ENCODE data around the gene MOGAT1. TPM values are rescaled to one million over a fixed set of nuclear protein-coding genes. Genes with fewer than 3 reads are reported as not detected.

The MOGAT1 gene
- total RNA-seq, 1 donor from 2014 or later: 0.44 TPM

- no peak for TF ChIP-seq CTCF (IDR thresholded peaks at IDR 0.05; ENCODE audit: borderline replicate concordance)
- DNase-seq: no peak
- H3K27me3 ChIP-seq (ENCODE audit: low read depth): no peaks in the 10 kb centered on the region
- H3K4me1 ChIP-seq: peaks cover 36% of the 10 kb centered on the region
- intact Hi-C loops (cut with micrococcal nuclease): no loop called here
- H3K27ac ChIP-seq (replicated peaks): no peak overlapping the region
- peaks cover 15% of the 10 kb centered on the region for H3K36me3 ChIP-seq
- no peak overlapping the region for H3K4me3 ChIP-seq
- H3K9me3 ChIP-seq (replicated peaks): no peaks in the 10 kb centered on the region
Measured at GRCh38 chr2:222651718-222652418, 19.6 kb upstream of the MOGAT1 start.

GRCh38 chr2:222652491-222653255 lies 18.8 kb upstream of the MOGAT1 start:
- H3K36me3 ChIP-seq: peaks cover 7% of the 10 kb centered on the region
- intact Hi-C loops (cut with micrococcal nuclease): no loop called here
- TF ChIP-seq CTCF (IDR thresholded peaks at IDR 0.05; ENCODE audit: borderline replicate concordance): no peak
- no peak for DNase-seq
- H3K4me3 ChIP-seq: no peak overlapping the region
- peaks cover 37% of the 10 kb centered on the region for H3K4me1 ChIP-seq
- no peaks in the 10 kb centered on the region for H3K27me3 ChIP-seq (ENCODE audit: low read depth)
- no peak overlapping the region for H3K27ac ChIP-seq (replicated peaks)
- no peaks in the 10 kb centered on the region for H3K9me3 ChIP-seq (replicated peaks)

- Histone ChIP-seq H3K27ac (replicated peaks) (no peak overlapping the region), H3K27me3 (ENCODE audit: low read depth) (no peaks in the 10 kb centered on the region), H3K4me3 (no peak overlapping the region), H3K4me1 (peaks cover 37% of the 10 kb centered on the region), H3K9me3 (replicated peaks) (no peaks in the 10 kb centered on the region), H3K36me3 (peaks cover under 1% of the 10 kb centered on the region)
- DNase-seq: no peak
- intact Hi-C loops (cut with micrococcal nuclease): no loop called here
- no peak for TF ChIP-seq CTCF (IDR thresholded peaks at IDR 0.05; ENCODE audit: borderline replicate concordance)
Measured at GRCh38 chr2:222653280-222653679, 18.2 kb upstream of the MOGAT1 start.

GRCh38 chr2:222655787-222656525 lies 15.5 kb upstream of the MOGAT1 start, which contains the start of gene FARSB:
Gene FARSB, minus strand, starts transcription at chr2:222656092. Its CDS starts 19 bp downstream, at chr2:222656073.
- Histone ChIP-seq H3K4me1 (peaks cover 37% of the 10 kb centered on the region), H3K27me3 (ENCODE audit: low read depth) (no peaks in the 10 kb centered on the region), H3K36me3 (no peaks in the 10 kb centered on the region), H3K27ac (replicated peaks) (peak within 1 kb of the TSS; percentile 93), H3K9me3 (replicated peaks) (no peaks in the 10 kb centered on the region), H3K4me3 (peak within 1 kb of the TSS; percentile 91)
- no peak for TF ChIP-seq CTCF (IDR thresholded peaks at IDR 0.05; ENCODE audit: borderline replicate concordance)
- intact Hi-C loops (cut with micrococcal nuclease): no loop called here
- peak; percentile 94 for DNase-seq
